K562 (cell line): ENCODE measurements around the gene PPM1L. TPM values are rescaled to one million over a fixed set of nuclear protein-coding genes. Genes with fewer than 3 reads are reported as not detected.

Experiments
- ATAC-seq: fragments of 200-7000 bp; cut with Tn5 transposase; 3 replicates; pipeline ENCODE4 v1.9.1; 2020; ENCODE audit warnings: moderate library complexity
- BruUV-seq: library from RNA; stranded (reverse); fragments of 400-500 nt; replicated peaks from 2 replicates; lab custom pipeline; 2021; lab: Mats Ljungman, UMichigan
- CTCF ChIA-PET: fragments of 300-600 bp; formaldehyde crosslinking; extraction: SDS; loops from one replicate; lab custom pipeline; 2021; ENCODE audit warnings: low intra/inter-chr PET ratio; lab: Yijun Ruan, JAX
- POLR2A ChIA-PET: fragments of 300-600, 350-650 bp; sonication (Branson Sonifier 250); formaldehyde crosslinking; extraction: SDS; loops from one replicate; lab custom pipeline; 2021; ENCODE audit warnings: antibody characterized with exemption, inconsistent platforms; lab: Yijun Ruan, JAX
- DNase-seq, 4 experiments: peaks; one replicate each; pipeline versions ENCODE4 v3.0.0 to v3.0.0-alpha.2; 2011 to 2018; ENCODE audit warnings: low spot score in 3 of 4, mixed read lengths in 3 of 4; ENCODE audit errors: extremely low read depth in 1 of 4
- FAIRE-seq: peaks from 2 replicates; lab custom pipeline; 2011; peaks lifted over from hg19 to GRCh38; lab: Jason Lieb, UNC
- H2AFZ ChIP-seq: 2 replicates; pipeline ENCODE4 v1.6.0; 2011; ENCODE audit warnings: low read depth, low read length, control low read depth, inconsistent platforms
- H3K27ac ChIP-seq: fragments of 200-600 bp; 3 replicates; pipeline ENCODE4 v1.8.0; 2011; ENCODE audit warnings: low read depth, mild to moderate bottlenecking, control low read depth, inconsistent platforms, low read length, moderate library complexity, mixed read lengths; ENCODE audit errors: extremely low read depth
- H3K27me3 ChIP-seq, 2 experiments: fragments of 300-600 bp in 1 of 2; 2 replicates in 1 of 2; 3 replicates in 1 of 2; pipeline versions ENCODE4 v1.6.0 to v1.8.0; 2011; ENCODE audit warnings: inconsistent platforms in 2 of 2, low read length in 2 of 2, mild to moderate bottlenecking in 1 of 2, mixed read lengths in 1 of 2, moderate library complexity in 1 of 2; ENCODE audit not compliant: control insufficient read depth in 2 of 2, insufficient read depth in 2 of 2
- H3K36me3 ChIP-seq: fragments of 300-600 bp; 3 replicates; pipeline ENCODE4 v1.8.0; 2011; ENCODE audit warnings: mild to moderate bottlenecking, low read length, inconsistent platforms; ENCODE audit not compliant: control insufficient read depth, insufficient read depth
- H3K4me1 ChIP-seq, 2 experiments: fragments of 200-600 bp in 1 of 2; replicated peaks in 1 of 2; 2 replicates in 1 of 2; 3 replicates in 1 of 2; pipeline versions ENCODE4 v1.5.1 to v1.8.0; 2011; ENCODE audit warnings: inconsistent platforms in 2 of 2, low read length in 2 of 2, mild to moderate bottlenecking in 1 of 2, mixed read lengths in 1 of 2, moderate library complexity in 1 of 2; ENCODE audit not compliant: control insufficient read depth in 2 of 2, insufficient read depth in 2 of 2
- H3K4me2 ChIP-seq: 2 replicates; pipeline ENCODE4 v1.6.1; 2011; ENCODE audit warnings: low read length, control low read depth, inconsistent platforms, mixed read lengths; ENCODE audit not compliant: insufficient read depth
- H3K4me3 ChIP-seq: fragments of 200-600 bp; sonication (generic), shearing (Covaris generic); 2 replicates; pipeline ENCODE4 v1.5.1; 2016; ENCODE audit warnings: control low read depth, inconsistent platforms
- H3K79me2 ChIP-seq: fragments of 200-600 bp; 3 replicates; pipeline ENCODE4 v1.8.0; 2011; ENCODE audit warnings: low read length, inconsistent platforms; ENCODE audit not compliant: control insufficient read depth, insufficient read depth
- H3K9ac ChIP-seq, 2 experiments: 2 replicates each; pipeline versions ENCODE4 v1.6.0 to v1.6.1; 2011; ENCODE audit warnings: low read depth in 2 of 2, low read length in 2 of 2, control low read depth in 1 of 2, inconsistent platforms in 1 of 2, mild to moderate bottlenecking in 1 of 2, mixed read lengths in 1 of 2; ENCODE audit not compliant: insufficient read depth in 1 of 2
- H3K9me1 ChIP-seq: one replicate; pipeline ENCODE4 v1.6.0; 2011; ENCODE audit warnings: inconsistent platforms, mild to moderate bottlenecking, low read length, moderate library complexity; ENCODE audit not compliant: control insufficient read depth, insufficient read depth
- H3K9me3 ChIP-seq: replicated peaks from 2 replicates; pipeline ENCODE4 v1.5.1; 2011; ENCODE audit warnings: low read depth, low read length, inconsistent platforms; ENCODE audit not compliant: control insufficient read depth, insufficient read depth
- H4K20me1 ChIP-seq: replicated peaks from 2 replicates; pipeline ENCODE4 v1.6.1; 2011; ENCODE audit warnings: low read length, inconsistent platforms, mixed read lengths; ENCODE audit not compliant: control insufficient read depth, insufficient read depth
- ARNT ChIP-seq, 2 experiments: fragments of 450-650 bp; IDR thresholded peaks; 2 replicates each; pipeline ENCODE4 v1.6.1; 2016; ENCODE audit warnings: mild to moderate bottlenecking in 1 of 2
- DACH1 ChIP-seq: fragments of 450-650 bp; IDR thresholded peaks from 2 replicates; pipeline ENCODE4 v1.6.1; 2018; ENCODE audit not compliant: partially characterized antibody
- DNMT1 ChIP-seq: fragments of 450-650 bp; IDR thresholded peaks from 2 replicates; pipeline ENCODE4 v1.6.1; 2016; ENCODE audit warnings: antibody characterized with exemption, mild to moderate bottlenecking
- ELF1 ChIP-seq: fragments of 200-800 bp; sonication (Bioruptor generic); IDR thresholded peaks from 2 replicates; pipeline ENCODE4 v1.6.1; 2016; ENCODE audit warnings: missing genetic modification characterization, missing compliant biosample characterization
- HMG20A ChIP-seq: fragments of 450-650 bp; formaldehyde crosslinking; conservative IDR thresholded peaks from 2 replicates; pipeline ENCODE4 v1.4.0; 2020; ENCODE audit warnings: mild to moderate bottlenecking, mixed read lengths
- MBD1 ChIP-seq: fragments of 250-450 bp; sonication (Bioruptor Pico); IDR thresholded peaks from 2 replicates; pipeline ENCODE4 v1.8.0; 2022; ENCODE audit warnings: inconsistent platforms
- MCM7 ChIP-seq, 2 experiments: fragments of 450-650 bp; IDR thresholded peaks; 2 replicates each; pipeline ENCODE4 v1.6.1; 2016 to 2018
- MYBL2 ChIP-seq, 2 experiments: fragments of 450-650 bp in 1 of 2; sonication (generic) in 1 of 2; formaldehyde crosslinking in 1 of 2; IDR thresholded peaks; 2 replicates each; pipeline versions ENCODE4 v1.6.1 to v1.8.1; 2017 to 2022; ENCODE audit warnings: borderline replicate concordance in 1 of 2, inconsistent platforms in 1 of 2, low read depth in 1 of 2, mild to moderate bottlenecking in 1 of 2, missing genetic modification reagents in 1 of 2, moderate library complexity in 1 of 2
- NR4A1 ChIP-seq, 2 experiments: fragments of 250-450 bp in 1 of 2; fragments of 450-650 bp in 1 of 2; sonication (Bioruptor Pico) in 1 of 2; IDR thresholded peaks; 2 replicates each; pipeline versions ENCODE4 v1.4.0 to v1.6.1; 2016 to 2020; ENCODE audit warnings: mild to moderate bottlenecking in 2 of 2, missing compliant biosample characterization in 1 of 2, missing genetic modification characterization in 1 of 2, moderate library complexity in 1 of 2
- SIRT6 ChIP-seq: IDR thresholded peaks from one replicate; pipeline ENCODE4 v1.6.1; 2012; ENCODE audit warnings: low read depth, mild to moderate bottlenecking, control low read depth, inconsistent platforms, low read length, moderate library complexity
- SMARCB1 ChIP-seq: IDR thresholded peaks from 2 replicates; pipeline ENCODE4 v1.6.1; 2011; ENCODE audit warnings: improper control_type of control experiment, low read depth; ENCODE audit not compliant: insufficient read length
- TAF9B ChIP-seq: fragments of 450-650 bp; IDR thresholded peaks from 2 replicates; pipeline ENCODE4 v1.6.1; 2018; ENCODE audit warnings: mild to moderate bottlenecking; ENCODE audit not compliant: partially characterized antibody
- VEZF1 ChIP-seq: fragments of 200-800 bp; sonication (Bioruptor generic); IDR thresholded peaks from 2 replicates; pipeline ENCODE4 v1.6.1; 2017; ENCODE audit warnings: missing genetic modification characterization, missing compliant biosample characterization
- ZBTB43 ChIP-seq: sonication (generic); formaldehyde crosslinking; IDR thresholded peaks from 2 replicates; pipeline ENCODE4 v1.8.0; 2023; ENCODE audit warnings: mild to moderate bottlenecking, missing genetic modification reagents
- ZNF174 ChIP-seq: fragments of 250-450 bp; sonication (Bioruptor Pico); IDR thresholded peaks from 2 replicates; pipeline ENCODE4 v1.4.0; 2020; ENCODE audit warnings: mild to moderate bottlenecking
- ZNF175 ChIP-seq: fragments of 200-800 bp; sonication (Bioruptor generic); IDR thresholded peaks from 2 replicates; pipeline ENCODE4 v1.6.1; 2016; ENCODE audit warnings: low read depth, mild to moderate bottlenecking, missing genetic modification characterization, missing compliant biosample characterization
- ZNF384 ChIP-seq: IDR thresholded peaks from 2 replicates; pipeline ENCODE4 v1.6.1; 2012; ENCODE audit warnings: low read depth, low read length, improper control_type of control experiment
- WGBS: fragments of 100-300 bp; shearing (Covaris generic); methylation state at CpG from one replicate; pipeline ENCODE4 v1.1.6; 2016; ENCODE audit warnings: low coverage, mixed read lengths; ENCODE audit not compliant: insufficient coverage; ENCODE audit errors: missing lambda C conversion rate; 5-methylcytosine and 5-hydroxymethylcytosine counted together
- in situ Hi-C: fragments of 300-500 bp; cut with MboI; formaldehyde crosslinking; loops from 4 replicates; pipeline ENCODE4 v1.15.0; 2018; ENCODE audit warnings: inconsistent platforms, mixed read lengths
- intact Hi-C: fragments of 100-400 bp; cut with micrococcal nuclease; formaldehyde crosslinking; loops from 2 replicates; pipeline ENCODE4 v1.14.2; 2022
- polyA plus RNA-seq, 8 experiments: library from polyadenylated mRNA; depleted of rRNA in 4 of 8; stranded (reverse) in 5 of 8; unstranded in 3 of 8; fragments of >200 nt; fragmentation: Nextera tagmentation in 2 of 8; fragmentation: Illumina TruSeq in 1 of 8; extraction: Ambion mirVana in 2 of 8; extraction: Trizol in 1 of 8; gene quantifications; 2 replicates each; pipeline versions ENCODE4 v1.2.1 to v1.2.3, GENCODE V29; 2011 to 2014; ENCODE audit warnings: inconsistent platforms in 1 of 8, missing spikeins in 1 of 8
- total RNA-seq, 7 experiments: library from RNA; depleted of rRNA in 6 of 7; stranded (reverse); fragments of >200 nt in 6 of 7; fragmentation: Illumina TruSeq in 2 of 7; extraction: Trizol in 2 of 7; gene quantifications; 2 replicates each; pipeline versions ENCODE4 v1.2.1 to v1.2.3, GENCODE V29; 2011 to 2021; ENCODE audit warnings: low replicate concordance in 1 of 7

Gene PPM1L
- total and polyA plus RNA-seq, 9 of the 15 experiments (the other 6 are each of a cell fraction or from before 2014, with no cell fraction given), result 0.01 to 0.41 (median 0.14) TPM

GRCh38 chr3:160950954-160951353 lies 194.9 kb downstream of the PPM1L start:
- H2AFZ ChIP-seq, result no peak overlapping the region
- H3K27me3 ChIP-seq, result no peaks in the 10 kb centered on the region
- intact Hi-C loops, result no loop called here
- H3K79me2 ChIP-seq, result no peaks in the 10 kb centered on the region
- ChIA-PET CTCF (no interaction called here), POLR2A (no interaction called here)
- no peak overlapping the region for H3K4me2 ChIP-seq
- no TSS peak for BruUV-seq
- ATAC-seq, result no peak
- DNase-seq, result no peak
- no peaks in the 10 kb centered on the region for H3K9me1 ChIP-seq
- TF ChIP-seq ELF1, result no peak
- TF ChIP-seq DACH1, result no peak
- no peak for TF ChIP-seq MCM7 (IDR thresholded peaks at IDR 0.05)
- TF ChIP-seq NR4A1 (CRISPR knock-in tag; IDR thresholded peaks at IDR 0.05), result no peak
- no peak for TF ChIP-seq NR4A1 (tag; IDR thresholded peaks at IDR 0.05)
- TF ChIP-seq ZBTB43 (CRISPR knock-in tag), result no peak
- TF ChIP-seq ARNT (IDR thresholded peaks at IDR 0.05), result no peak
- no peak for TF ChIP-seq VEZF1 (CRISPR knock-in tag)
- no peak for TF ChIP-seq ZNF174
- TF ChIP-seq HMG20A, result no peak
- TF ChIP-seq ZNF175 (CRISPR knock-in tag), result no peak
- TF ChIP-seq TAF9B, result no peak
- no peak for TF ChIP-seq SIRT6
- no peak for TF ChIP-seq MBD1
- no peak for TF ChIP-seq MYBL2 (IDR thresholded peaks at IDR 0.05; ENCODE audit: low read depth)
- TF ChIP-seq MYBL2 (CRISPR knock-in tag; IDR thresholded peaks at IDR 0.05; ENCODE audit: borderline replicate concordance), result no peak
- TF ChIP-seq DNMT1, result no peak
- TF ChIP-seq SMARCB1, result no peak
- no peak for TF ChIP-seq ZNF384
- no peak overlapping the region for H3K9ac ChIP-seq
- no peak overlapping the region for H3K27ac ChIP-seq
- no peaks in the 10 kb centered on the region for H3K9me3 ChIP-seq
- H3K4me1 ChIP-seq, result no peaks in the 10 kb centered on the region
- in situ Hi-C loops, result no loop called here
- H3K36me3 ChIP-seq, result no peaks in the 10 kb centered on the region
- WGBS, result 3% methylated on average over 2 of the region's 2 CpGs
- H3K4me3 ChIP-seq, result no peak overlapping the region
- FAIRE-seq, result no peak
- no peaks in the 10 kb centered on the region for H4K20me1 ChIP-seq
